ENCODE data around the gene GLYR1. TPM values are rescaled to one million over a fixed set of nuclear protein-coding genes. Genes with fewer than 3 reads are reported as not detected.

GLYR1 gene
- polyA plus RNA-seq, 1 donor (not counting 4 experiments of a cell fraction or from before 2014, with no cell fraction given), result 42.6 TPM

- H2AFZ ChIP-seq (ENCODE audit: control insufficient read depth, low read length), result no peak overlapping the region
- no peak for DNase-seq (ENCODE audit: low read depth, low spot score)
- no peaks in the 10 kb centered on the region for H3K27me3 ChIP-seq (ENCODE audit: control insufficient read depth, extremely low read depth, insufficient read depth, low read length)
- no peaks in the 10 kb centered on the region for H3K79me2 ChIP-seq (ENCODE audit: control insufficient read depth, insufficient read depth, low read length)
- TF ChIP-seq, protein P1, sequence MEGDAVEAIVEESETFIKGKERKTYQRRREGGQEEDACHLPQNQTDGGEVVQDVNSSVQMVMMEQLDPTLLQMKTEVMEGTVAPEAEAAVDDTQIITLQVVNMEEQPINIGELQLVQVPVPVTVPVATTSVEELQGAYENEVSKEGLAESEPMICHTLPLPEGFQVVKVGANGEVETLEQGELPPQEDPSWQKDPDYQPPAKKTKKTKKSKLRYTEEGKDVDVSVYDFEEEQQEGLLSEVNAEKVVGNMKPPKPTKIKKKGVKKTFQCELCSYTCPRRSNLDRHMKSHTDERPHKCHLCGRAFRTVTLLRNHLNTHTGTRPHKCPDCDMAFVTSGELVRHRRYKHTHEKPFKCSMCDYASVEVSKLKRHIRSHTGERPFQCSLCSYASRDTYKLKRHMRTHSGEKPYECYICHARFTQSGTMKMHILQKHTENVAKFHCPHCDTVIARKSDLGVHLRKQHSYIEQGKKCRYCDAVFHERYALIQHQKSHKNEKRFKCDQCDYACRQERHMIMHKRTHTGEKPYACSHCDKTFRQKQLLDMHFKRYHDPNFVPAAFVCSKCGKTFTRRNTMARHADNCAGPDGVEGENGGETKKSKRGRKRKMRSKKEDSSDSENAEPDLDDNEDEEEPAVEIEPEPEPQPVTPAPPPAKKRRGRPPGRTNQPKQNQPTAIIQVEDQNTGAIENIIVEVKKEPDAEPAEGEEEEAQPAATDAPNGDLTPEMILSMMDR (optimal IDR thresholded peaks at IDR 0.05 in 1 of 3, IDR thresholded peaks at IDR 0.05 in 1 of 3, conservative IDR thresholded peaks at IDR 0.05 in 1 of 3; ENCODE audit: extremely low read depth in 1 of 3, insufficient read depth in 2 of 3, low read length in 3 of 3), result no peak
- no peak for TF ChIP-seq EZH2 (IDR thresholded peaks at IDR 0.05; ENCODE audit: low read length)
- peaks cover 12 to 18% of the 10 kb centered on the region in 2 experiments for H3K36me3 ChIP-seq (ENCODE audit: control insufficient read depth in 2 of 2, extremely low read depth in 1 of 2, insufficient read depth in 2 of 2, low read length in 2 of 2)
- H4K20me1 ChIP-seq (ENCODE audit: control insufficient read depth, extremely low read depth, insufficient read depth, low read length), result no peaks in the 10 kb centered on the region
- H3K4me1 ChIP-seq (ENCODE audit: control insufficient read depth, extremely low read depth, insufficient read depth, low read length), result peaks cover 13% of the 10 kb centered on the region
- no peak overlapping the region for H3K4me2 ChIP-seq (ENCODE audit: control insufficient read depth, extremely low read depth, insufficient read depth, low read depth, low read length)
- H3K9ac ChIP-seq (ENCODE audit: control insufficient read depth, extremely low read depth, insufficient read depth, low read length), result no peak overlapping the region
- dilution Hi-C loops (cut with MboI; ENCODE audit: extremely low pct_ligation_motif_present, low sequenced_read_pairs), result no loop called here
- H3K9me1 ChIP-seq (ENCODE audit: control insufficient read depth, extremely low read depth, insufficient read depth, low read length), result no peaks in the 10 kb centered on the region
- H3K27ac ChIP-seq (ENCODE audit: control insufficient read depth, insufficient read depth, low read length), result no peak overlapping the region
- no peak overlapping the region for H3K4me3 ChIP-seq (ENCODE audit: control insufficient read depth in 2 of 3, extremely low read depth in 1 of 3, insufficient read depth in 2 of 3, low read depth in 1 of 3, low read length in 3 of 3)
- FAIRE-seq, result no peak
- no peaks in the 10 kb centered on the region for H3K9me3 ChIP-seq (ENCODE audit: control insufficient read depth, low read depth, low read length)
Measured at GRCh38 chr16:4806280-4806679, 40.8 kb downstream of the GLYR1 start.

DNA sequence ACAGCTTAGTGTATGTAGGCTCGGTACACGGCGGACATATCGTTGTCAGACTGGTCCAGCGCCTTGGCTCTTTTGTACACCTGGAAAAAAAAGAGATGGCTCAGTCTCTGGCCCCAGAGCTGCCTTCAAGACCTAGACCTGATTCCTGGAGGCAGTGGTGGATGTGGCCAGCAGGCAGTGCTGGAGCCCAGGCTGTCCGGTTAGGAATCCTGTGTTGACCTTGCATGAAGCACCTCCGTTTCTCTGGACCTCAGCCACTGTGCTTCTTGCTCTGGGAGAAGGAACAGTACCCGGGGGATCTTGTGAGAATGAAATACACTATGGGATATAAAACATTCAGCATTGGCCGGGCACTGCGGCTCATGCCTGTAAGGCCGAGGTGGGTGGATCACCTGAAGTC, 41.9 kb downstream of the GLYR1 start:
- H3K4me1 ChIP-seq (ENCODE audit: control insufficient read depth, extremely low read depth, insufficient read depth, low read length), result peaks cover 22% of the 10 kb centered on the region
- no peak overlapping the region for H3K9ac ChIP-seq (ENCODE audit: control insufficient read depth, extremely low read depth, insufficient read depth, low read length)
- no peak overlapping the region for H3K27ac ChIP-seq (ENCODE audit: control insufficient read depth, insufficient read depth, low read length)
- no peaks in the 10 kb centered on the region for H3K27me3 ChIP-seq (ENCODE audit: control insufficient read depth, extremely low read depth, insufficient read depth, low read length)
- H3K4me2 ChIP-seq (ENCODE audit: control insufficient read depth, extremely low read depth, insufficient read depth, low read depth, low read length), result no peak overlapping the region
- no peak overlapping the region for H2AFZ ChIP-seq (ENCODE audit: control insufficient read depth, low read length)
- no peaks in the 10 kb centered on the region for H3K9me3 ChIP-seq (ENCODE audit: control insufficient read depth, low read depth, low read length)
- no peaks in the 10 kb centered on the region for H3K9me1 ChIP-seq (ENCODE audit: control insufficient read depth, extremely low read depth, insufficient read depth, low read length)
- TF ChIP-seq, protein P1 (optimal IDR thresholded peaks at IDR 0.05 in 1 of 3, IDR thresholded peaks at IDR 0.05 in 1 of 3, conservative IDR thresholded peaks at IDR 0.05 in 1 of 3; ENCODE audit: extremely low read depth in 1 of 3, insufficient read depth in 2 of 3, low read length in 3 of 3), result no peak
- no peak for TF ChIP-seq EZH2 (IDR thresholded peaks at IDR 0.05; ENCODE audit: low read length)
- no peak for DNase-seq (ENCODE audit: low read depth, low spot score)
- H3K4me3 ChIP-seq (ENCODE audit: control insufficient read depth in 2 of 3, extremely low read depth in 1 of 3, insufficient read depth in 2 of 3, low read depth in 1 of 3, low read length in 3 of 3), result no peak overlapping the region
- no peaks in the 10 kb centered on the region for H4K20me1 ChIP-seq (ENCODE audit: control insufficient read depth, extremely low read depth, insufficient read depth, low read length)
- no peaks in the 10 kb centered on the region for H3K79me2 ChIP-seq (ENCODE audit: control insufficient read depth, insufficient read depth, low read length)
- dilution Hi-C loops (cut with MboI; ENCODE audit: extremely low pct_ligation_motif_present, low sequenced_read_pairs), result no loop called here
- FAIRE-seq, result no peak
- H3K36me3 ChIP-seq (ENCODE audit: control insufficient read depth in 2 of 2, extremely low read depth in 1 of 2, insufficient read depth in 2 of 2, low read length in 2 of 2), result peaks cover 8 to 13% of the 10 kb centered on the region in 2 experiments
